NCI-H2107 (cell line): Measurements from ENCODE around the gene CFAP251.
"Not testable (repeated sequence)": the region's sequence is repeated elsewhere in the genome, so short reads cannot be mapped to it uniquely, and the experiment has no call there.

ENCODE experiments used
- DNase-seq: peaks from one replicate; lab custom pipeline; 2025; lab: John Stamatoyannopoulos, UW

CFAP251 gene

GRCh38 chr12:121980191-121980891 is 61.9 kb downstream of the CFAP251 start:
- DNase-seq: no peak

GRCh38 chr12:121980892-121981272 is 62.5 kb downstream of the CFAP251 start:
- DNase-seq: no peak

DNA sequence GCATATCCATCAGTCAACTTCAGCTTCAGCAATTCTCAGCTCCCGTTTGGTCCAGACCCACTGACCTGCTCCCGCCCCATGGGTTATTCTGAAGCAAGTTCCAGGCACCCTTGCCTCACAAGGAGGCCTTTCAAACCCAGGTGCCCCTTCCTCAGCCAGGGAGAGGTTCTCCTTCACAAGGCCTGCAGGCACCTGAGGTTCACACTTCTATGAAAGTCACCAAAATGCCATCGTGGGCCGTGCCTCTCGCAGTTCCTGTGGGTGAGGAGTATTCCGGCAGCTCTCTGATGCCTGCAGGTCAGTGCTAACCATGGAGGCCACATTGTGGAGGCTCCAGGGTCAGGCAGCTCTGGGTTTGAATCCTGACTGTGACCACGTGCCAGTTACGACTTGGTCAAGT is 63.1 kb downstream of the CFAP251 start:
- DNase-seq: no peak

DNA sequence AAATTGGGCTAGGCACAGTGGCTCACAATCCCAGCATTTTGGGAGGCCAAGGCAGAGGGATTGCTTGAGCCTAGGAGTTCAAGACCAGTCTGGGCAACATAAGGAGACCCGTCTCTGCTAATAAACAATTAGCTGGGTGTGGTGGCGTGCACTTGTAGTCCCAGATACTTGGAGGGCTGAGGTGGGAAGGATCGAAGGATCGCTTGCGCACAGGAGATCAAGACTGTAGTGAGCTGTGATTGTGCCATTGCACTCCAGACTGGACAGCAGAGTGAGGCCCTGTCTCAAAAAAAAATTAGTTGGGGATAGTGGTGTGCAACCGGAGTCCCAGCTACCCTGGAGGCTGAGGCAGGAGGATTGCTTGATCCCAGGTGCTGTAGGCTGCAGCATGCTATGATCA is 64.6 kb downstream of the CFAP251 start:
- no peak for DNase-seq

DNA sequence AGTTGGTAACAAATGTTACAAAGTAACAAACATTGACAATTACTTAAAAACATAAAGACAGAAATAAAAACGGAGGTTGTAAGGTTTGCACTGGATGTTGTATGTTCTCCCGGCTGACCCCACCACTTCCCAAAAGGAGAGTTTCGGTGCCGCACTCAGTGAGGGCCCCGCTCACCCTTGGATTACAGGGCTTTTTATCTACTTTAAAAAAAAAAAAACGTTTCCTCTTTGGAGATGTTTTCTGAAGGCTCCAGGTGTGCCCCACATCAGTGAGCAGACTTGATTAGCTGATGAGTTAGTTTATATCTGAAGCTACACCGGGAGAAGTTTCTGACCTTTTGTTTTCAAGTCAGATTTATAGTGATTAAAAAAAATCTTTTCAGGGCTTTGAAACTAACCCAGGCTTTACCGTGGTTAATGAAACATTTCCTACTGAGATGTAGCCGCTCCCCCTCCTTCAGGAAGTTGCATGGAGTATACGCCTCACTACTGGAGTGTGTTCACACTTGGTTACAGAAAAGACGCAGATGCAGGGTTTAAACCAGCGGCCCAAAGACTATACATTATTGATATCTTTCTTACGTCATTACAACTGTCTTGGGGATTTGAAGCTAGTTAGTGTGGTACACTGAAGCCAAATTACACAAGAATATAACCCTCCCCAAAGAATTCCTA is 65.3 kb downstream of the CFAP251 start:
- DNase-seq: no peak

DNA sequence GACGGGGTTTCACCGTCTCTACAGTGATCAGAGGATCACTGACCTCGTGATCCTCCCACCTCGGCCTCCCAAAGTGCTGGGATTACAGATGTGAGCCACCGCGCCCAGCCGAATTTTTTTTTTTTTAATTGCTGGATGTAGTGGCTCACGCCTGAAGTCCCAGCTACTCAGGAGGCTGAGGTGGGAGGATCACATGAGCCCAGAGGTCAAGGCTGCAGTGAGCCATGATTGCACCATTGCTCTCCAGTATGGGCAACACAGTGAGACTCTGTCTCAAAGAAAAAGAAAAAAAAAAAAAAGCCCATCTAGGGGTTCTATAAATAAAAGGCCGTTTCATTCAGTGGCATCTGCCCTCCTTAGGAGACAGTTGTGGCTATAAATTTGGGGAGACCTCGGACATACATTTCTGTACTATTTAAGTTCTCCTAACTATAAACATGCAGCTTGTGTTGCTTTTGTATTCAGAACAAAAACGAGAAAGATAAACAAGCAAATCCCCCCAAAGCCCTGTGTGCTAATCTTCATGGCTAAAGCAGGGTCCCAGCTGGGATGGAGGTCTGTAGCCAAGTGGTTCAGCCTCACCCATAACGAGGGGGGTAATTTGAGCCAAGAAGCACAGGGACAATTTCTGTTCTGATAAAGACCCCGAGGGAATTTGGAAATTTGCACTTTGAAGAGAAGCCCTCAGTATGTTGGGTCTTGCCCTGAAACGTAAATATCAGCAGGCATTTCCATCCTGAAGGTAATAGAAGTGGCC is 68.3 kb downstream of the CFAP251 start:
- no peak for DNase-seq

DNA sequence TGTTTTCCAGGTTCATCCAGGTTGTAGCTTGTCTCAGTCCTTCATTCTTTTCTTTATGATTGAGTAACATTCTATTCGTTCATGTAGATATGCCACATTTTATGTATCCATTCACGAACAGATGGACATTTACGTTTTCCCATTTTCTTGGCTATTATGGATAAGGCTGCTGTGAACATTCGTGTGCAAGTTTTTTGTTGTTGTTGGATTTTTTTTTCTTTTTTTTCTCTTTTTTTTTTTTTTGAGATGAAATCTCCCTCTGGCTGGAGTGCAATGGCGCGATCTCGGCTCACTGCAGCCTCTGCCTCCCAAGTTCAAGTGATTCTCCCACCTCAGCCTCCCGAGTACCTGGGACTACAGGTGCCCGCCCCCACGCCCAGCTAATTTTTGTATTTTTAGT is 70.1 kb downstream of the CFAP251 start:
- not testable (repeated sequence) for DNase-seq

DNA sequence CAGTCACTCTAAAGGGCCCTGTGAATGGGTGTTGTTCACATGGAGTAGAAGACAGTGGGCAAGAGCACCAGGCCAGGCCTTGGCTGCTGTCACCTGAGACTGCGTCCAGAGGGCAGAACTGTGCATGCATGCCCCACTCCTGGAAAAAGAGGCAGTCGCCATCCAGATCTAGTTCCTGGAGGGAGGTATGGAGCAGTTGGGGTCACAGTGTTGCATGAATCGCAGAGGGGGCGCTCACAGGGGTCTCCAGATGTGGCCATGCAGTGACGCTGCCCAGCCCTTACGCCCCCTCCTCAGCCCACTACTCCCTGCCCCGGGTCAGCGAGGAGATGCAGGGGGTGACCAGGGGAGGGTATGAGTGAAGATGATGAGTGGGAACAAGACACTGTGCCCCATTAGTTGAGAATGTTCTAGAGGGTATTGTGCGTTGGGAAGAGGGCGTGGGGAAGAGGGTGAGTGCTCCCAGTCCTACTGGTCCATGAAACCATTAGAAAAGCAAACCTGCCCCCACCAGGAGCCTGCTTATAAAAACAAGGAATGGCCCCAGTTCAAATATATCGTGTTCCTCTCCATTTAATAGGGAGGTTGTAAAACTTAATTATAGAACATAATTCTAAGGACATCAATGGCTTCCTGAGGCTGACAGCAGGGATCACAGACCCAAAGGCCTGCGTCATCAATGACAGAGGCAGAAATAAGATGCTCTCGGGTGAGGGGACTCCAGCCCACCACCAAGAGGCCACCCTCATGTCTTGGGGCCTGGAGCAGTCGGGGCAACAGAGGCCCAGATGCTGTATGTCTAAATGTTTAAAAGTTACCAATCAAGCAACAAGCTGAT is 71.1 kb downstream of the CFAP251 start:
- no peak for DNase-seq

GRCh38 chr12:121990114-121990647 is 71.8 kb downstream of the CFAP251 start:
- no peak for DNase-seq

DNA sequence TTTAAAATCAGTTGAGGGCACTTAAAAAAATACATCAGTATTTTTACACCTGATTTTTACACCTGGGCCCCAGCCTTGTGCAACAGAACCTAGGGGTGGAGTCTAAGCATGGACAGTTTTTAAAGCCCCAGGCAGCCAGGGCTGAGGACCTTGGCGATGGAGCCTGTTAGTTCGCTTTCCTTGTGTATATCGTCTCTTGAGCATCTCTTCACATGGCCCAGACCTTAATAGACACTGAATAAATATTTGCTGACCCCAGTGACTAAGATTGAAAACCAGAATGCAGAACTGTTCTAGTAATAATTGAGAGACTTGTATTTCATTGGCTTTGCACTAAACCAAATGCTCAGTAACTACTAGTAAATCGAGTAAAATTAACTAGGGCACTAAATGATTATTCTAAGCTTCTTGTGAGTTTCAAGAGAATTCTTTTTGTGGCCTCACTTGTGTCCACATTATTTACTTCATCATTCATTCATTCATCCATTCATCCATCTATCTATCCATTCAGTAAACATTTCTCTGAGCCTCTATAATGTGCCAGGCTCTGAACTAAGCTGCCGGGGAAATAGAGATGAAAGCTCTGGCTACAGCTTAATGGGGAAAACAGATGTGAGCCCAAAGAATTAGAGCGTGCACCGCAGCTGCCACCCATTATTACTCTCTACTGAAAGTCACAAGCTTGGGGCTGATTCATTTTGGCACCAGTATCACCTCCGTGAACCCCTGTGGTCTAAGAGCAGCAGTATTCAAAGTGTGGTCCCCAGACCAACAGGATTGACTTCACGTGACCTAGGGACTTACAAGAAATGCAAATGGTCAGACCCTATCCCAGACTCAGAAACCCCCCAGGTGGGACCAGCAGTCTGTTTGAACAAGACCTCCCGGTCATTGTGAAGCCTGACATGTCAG is 72.6 kb downstream of the CFAP251 start:
- DNase-seq: no peak

- DNase-seq: no peak
Observed at GRCh38 chr12:121992059-121992879, 73.9 kb downstream of the CFAP251 start.

- DNase-seq: no peak
Observed at GRCh38 chr12:121996050-121996944, 77.9 kb downstream of the CFAP251 start.

- DNase-seq: no peak
Observed at GRCh38 chr12:121996945-121997612, 78.7 kb downstream of the CFAP251 start.

GRCh38 chr12:122001466-122002209 is 83.2 kb downstream of the CFAP251 start:
- DNase-seq: peak; percentile 93

DNA sequence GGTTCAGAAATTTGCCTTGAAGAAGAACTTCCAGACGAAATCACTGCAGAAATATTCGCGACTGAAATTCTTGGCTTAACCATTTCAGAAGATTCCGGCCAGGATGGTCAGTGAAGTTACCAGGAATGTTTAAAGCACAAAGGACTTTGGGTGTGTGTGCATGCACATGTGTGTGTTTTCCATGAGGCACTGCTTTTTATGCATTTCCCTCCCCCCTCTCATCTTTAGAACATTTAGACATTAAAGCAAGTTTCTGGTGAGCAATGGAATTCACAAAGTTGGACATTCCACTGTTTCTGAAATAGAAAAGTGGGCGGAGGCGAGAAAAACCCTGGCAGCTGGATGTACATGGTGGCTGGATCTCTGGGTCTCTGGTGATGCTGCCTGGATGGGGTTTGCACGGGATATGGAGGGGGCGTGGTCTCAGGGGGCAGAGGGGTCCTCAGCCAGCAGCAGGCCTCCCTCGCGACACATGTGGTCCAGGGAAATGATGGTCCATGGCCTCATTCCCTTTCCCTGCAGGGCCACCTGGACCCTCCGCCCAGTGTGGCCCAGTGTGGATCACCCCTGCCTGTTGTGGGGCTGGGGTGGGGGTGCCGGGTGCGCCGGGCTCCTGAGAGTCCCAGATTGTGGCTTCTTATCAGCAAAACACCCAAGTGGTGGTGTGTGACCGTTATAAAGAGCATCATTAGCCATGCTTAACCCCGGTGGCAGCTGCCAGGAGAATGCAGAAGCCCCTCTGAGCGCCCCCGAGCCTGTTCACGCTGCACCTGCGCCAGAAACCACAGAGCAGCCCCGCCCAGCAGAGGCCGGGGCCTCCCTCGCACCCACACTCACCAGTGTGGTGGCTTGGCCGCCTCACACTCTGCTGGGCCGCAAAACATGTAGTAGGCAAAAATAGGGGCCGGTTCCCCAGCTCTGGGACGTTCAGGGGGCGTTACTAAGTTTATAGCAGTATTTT is 85.5 kb downstream of the CFAP251 start:
- DNase-seq: no peak

DNA sequence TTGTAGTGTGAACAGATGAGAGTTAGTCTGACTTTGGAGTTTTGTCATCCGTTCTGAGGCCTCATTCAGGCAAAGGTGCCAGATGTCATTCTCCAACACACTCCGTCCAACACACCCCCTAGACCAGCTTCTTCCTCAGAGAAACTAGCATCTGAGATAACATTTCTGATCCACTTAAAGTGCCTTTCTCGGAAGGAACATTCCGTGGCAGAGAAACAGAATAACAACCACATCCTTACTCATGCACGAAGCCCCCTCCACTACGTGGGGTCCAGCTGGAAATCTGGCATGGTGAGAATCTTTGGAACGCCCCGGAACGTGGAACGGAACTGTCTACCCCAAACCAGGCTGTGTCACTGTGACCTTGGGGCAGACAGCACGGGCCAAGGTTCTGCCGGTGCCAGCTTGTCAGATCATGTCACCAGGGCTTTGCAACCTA is 86.3 kb downstream of the CFAP251 start:
- no peak for DNase-seq
